ENCODE results near the gene DNMBP. TPM values are rescaled to one million over a fixed set of nuclear protein-coding genes. Genes with fewer than 3 reads are reported as not detected.
A peak's percentile ranks its signal among the peaks of the same experiment; 100 is the strongest.

DNMBP gene
- total RNA-seq, 1 experiment from 2014 or later, result 19.7 TPM

GRCh38 chr10:99912041-99912440 is 97.7 kb downstream of the DNMBP start:
- POLR2A ChIA-PET, result no interaction called here
- H3K9me3 Mint-ChIP-seq, result no peaks in the 10 kb centered on the region
- H3K4me3 Mint-ChIP-seq, result peak overlapping the region; percentile 99
- H3K36me3 Mint-ChIP-seq, result peaks cover 27% of the 10 kb centered on the region
- CTCF ChIA-PET, result interaction anchor here (1.6 to 4.7 kb wide), 4 partner anchors 66 to 134 kb away, joined by 5 to 54 read pairs (median 29); partner anchors contain the start of gene DNMBP
- peaks cover 47% of the 10 kb centered on the region for H3K4me1 Mint-ChIP-seq
- peak overlapping the region; percentile 90 for H3K27ac Mint-ChIP-seq
- no peaks in the 10 kb centered on the region for H3K27me3 Mint-ChIP-seq (ENCODE audit: low read depth)
- ATAC-seq (no peak), DNase-seq (ENCODE audit: low spot score) (no peak)
- TF ChIP-seq ELF4 (CRISPR knock-in tag; IDR thresholded peaks at IDR 0.05; ENCODE audit: low read depth) (no peak), RORB (CRISPR knock-in tag; IDR thresholded peaks at IDR 0.05) (no peak), NR3C1 (CRISPR knock-in tag; conservative IDR thresholded peaks at IDR 0.05; ENCODE audit: low read depth) (no peak), ZNF263 (CRISPR knock-in tag; IDR thresholded peaks at IDR 0.05; ENCODE audit: low read depth) (no peak), E2F5 (CRISPR knock-in tag; IDR thresholded peaks at IDR 0.05) (no peak), MLX (CRISPR knock-in tag; IDR thresholded peaks at IDR 0.05) (no peak), E2F1 (CRISPR knock-in tag; IDR thresholded peaks at IDR 0.05) (no peak), ZBTB43 (CRISPR knock-in tag; IDR thresholded peaks at IDR 0.05) (no peak), NFATC4 (CRISPR knock-in tag; IDR thresholded peaks at IDR 0.05) (no peak), ATF2 (CRISPR knock-in tag; IDR thresholded peaks at IDR 0.05; ENCODE audit: borderline replicate concordance, low read depth) (no peak), ZNF232 (CRISPR knock-in tag; IDR thresholded peaks at IDR 0.05) (no peak), SOX15 (CRISPR knock-in tag; IDR thresholded peaks at IDR 0.05) (no peak), HMGXB4 (CRISPR knock-in tag; IDR thresholded peaks at IDR 0.05) (no peak), ATF1 (CRISPR knock-in tag; IDR thresholded peaks at IDR 0.05) (no peak), ZNF281 (CRISPR knock-in tag; IDR thresholded peaks at IDR 0.05) (no peak), AFF4 (CRISPR knock-in tag; IDR thresholded peaks at IDR 0.05; ENCODE audit: borderline replicate concordance) (no peak), OVOL2 (CRISPR knock-in tag; IDR thresholded peaks at IDR 0.05; ENCODE audit: borderline replicate concordance) (no peak), ZNF425 (CRISPR knock-in tag; conservative IDR thresholded peaks at IDR 0.05) (no peak)
